ENCODE measurements around the gene NFAM1. TPM values are rescaled to one million over a fixed set of nuclear protein-coding genes. Genes with fewer than 3 reads are reported as not detected.

Gene NFAM1
- polyA plus RNA-seq, 3 donors = 0.65 to 1.6 (median 1.1) TPM

GRCh38 chr22:42397332-42398249, 34.6 kb downstream of the NFAM1 start:
- no peak for DNase-seq (ENCODE audit: extremely low read depth in 1 of 11, low read depth in 9 of 11, low spot score in 4 of 11)

- DNase-seq (ENCODE audit: extremely low read depth in 1 of 11, low read depth in 9 of 11, low spot score in 4 of 11) = no peak
Observed at GRCh38 chr22:42396621-42397331, 35.4 kb downstream of the NFAM1 start.

GRCh38 chr22:42389143-42389542, 43.1 kb downstream of the NFAM1 start:
- DNase-seq (ENCODE audit: extremely low read depth in 1 of 11, low read depth in 9 of 11, low spot score in 4 of 11) = no peak

GRCh38 chr22:42388130-42388797, 43.9 kb downstream of the NFAM1 start:
- peak in 1 of 11 donors; percentile 30 for DNase-seq (ENCODE audit: extremely low read depth in 1 of 11, low read depth in 9 of 11, low spot score in 4 of 11)

GRCh38 chr22:42387631-42388030, 44.6 kb downstream of the NFAM1 start:
- no peak for DNase-seq (ENCODE audit: extremely low read depth in 1 of 11, low read depth in 9 of 11, low spot score in 4 of 11)

GRCh38 chr22:42385696-42386095, 46.5 kb downstream of the NFAM1 start:
- DNase-seq (ENCODE audit: extremely low read depth in 1 of 11, low read depth in 9 of 11, low spot score in 4 of 11) = no peak

- DNase-seq (ENCODE audit: extremely low read depth in 1 of 11, low read depth in 9 of 11, low spot score in 4 of 11) = no peak
Observed at GRCh38 chr22:42384506-42384905, 47.7 kb downstream of the NFAM1 start.

GRCh38 chr22:42383851-42384417, 48.3 kb downstream of the NFAM1 start:
- no peak for DNase-seq (ENCODE audit: extremely low read depth in 1 of 11, low read depth in 9 of 11, low spot score in 4 of 11)

- no peak for DNase-seq (ENCODE audit: extremely low read depth in 1 of 11, low read depth in 9 of 11, low spot score in 4 of 11)
Observed at GRCh38 chr22:42383287-42383686, 48.9 kb downstream of the NFAM1 start.

GRCh38 chr22:42380769-42381551, 51.2 kb downstream of the NFAM1 start:
- no peak for DNase-seq (ENCODE audit: extremely low read depth in 1 of 11, low read depth in 9 of 11, low spot score in 4 of 11)

- DNase-seq (ENCODE audit: extremely low read depth in 1 of 11, low read depth in 9 of 11, low spot score in 4 of 11) = no peak
Observed at GRCh38 chr22:42379966-42380537, 52.2 kb downstream of the NFAM1 start.

- peak in 1 of 11 donors; percentile 24 for DNase-seq (ENCODE audit: extremely low read depth in 1 of 11, low read depth in 9 of 11, low spot score in 4 of 11)
Observed at GRCh38 chr22:42376711-42377554, 55.3 kb downstream of the NFAM1 start.

GRCh38 chr22:42375982-42376381, 56.2 kb downstream of the NFAM1 start:
- no peak for DNase-seq (ENCODE audit: extremely low read depth in 1 of 11, low read depth in 9 of 11, low spot score in 4 of 11)

GRCh38 chr22:42372976-42373375, 59.2 kb downstream of the NFAM1 start:
- DNase-seq (ENCODE audit: extremely low read depth in 1 of 11, low read depth in 9 of 11, low spot score in 4 of 11) = no peak

GRCh38 chr22:42371501-42371900, 60.7 kb downstream of the NFAM1 start:
- DNase-seq (ENCODE audit: extremely low read depth in 1 of 11, low read depth in 9 of 11, low spot score in 4 of 11) = no peak

- no peak for DNase-seq (ENCODE audit: extremely low read depth in 1 of 11, low read depth in 9 of 11, low spot score in 4 of 11)
Observed at GRCh38 chr22:42371099-42371498, 61.1 kb downstream of the NFAM1 start.

GRCh38 chr22:42369250-42370041, 62.8 kb downstream of the NFAM1 start:
- peak in 9 of 11 donors; percentile 63 to 90 (median 81) for DNase-seq (ENCODE audit: extremely low read depth in 1 of 11, low read depth in 9 of 11, low spot score in 4 of 11)

Measured in renal cortex interstitium (tissue), 11 donors.